Neural progenitor cell (in vitro differentiated cells): ENCODE results near the gene TFDP1. TPM values are rescaled to one million over a fixed set of nuclear protein-coding genes. Genes with fewer than 3 reads are reported as not detected.

Experiments used
- DNase-seq: peaks from one replicate; pipeline ENCODE4 v3.0.0-alpha.2; 2016; ENCODE audit warnings: low spot score
- H2AFZ ChIP-seq: fragments of 200-600 bp; sonication (generic); replicated peaks from 2 replicates; pipeline ENCODE4 v1.6.1; 2016; ENCODE audit warnings: antibody characterized with exemption
- H3F3A ChIP-seq: fragments of 200-600 bp; sonication (generic); 2 replicates; pipeline ENCODE4 v1.6.1; 2016; ENCODE audit warnings: antibody characterized with exemption, low read depth
- H3K27ac ChIP-seq: fragments of 200-600 bp; sonication (generic); 2 replicates; pipeline ENCODE4 v1.5.1; 2016; ENCODE audit warnings: mild to moderate bottlenecking
- H3K27me3 ChIP-seq: fragments of 200-600 bp; sonication (generic); 2 replicates; pipeline ENCODE4 v1.6.1; 2016; ENCODE audit warnings: mild to moderate bottlenecking, moderate library complexity
- H3K36me3 ChIP-seq: fragments of 200-600 bp; sonication (generic); 2 replicates; pipeline ENCODE4 v1.5.1; 2016
- H3K4me1 ChIP-seq: fragments of 200-600 bp; sonication (generic); 2 replicates; pipeline ENCODE4 v1.6.1; 2016; ENCODE audit warnings: mixed run types
- H3K4me2 ChIP-seq: fragments of 200-600 bp; sonication (generic); 2 replicates; pipeline ENCODE4 v1.6.1; 2016
- H3K4me3 ChIP-seq: fragments of 200-600 bp; sonication (generic); 2 replicates; pipeline ENCODE4 v1.5.1; 2016
- H3K79me2 ChIP-seq: fragments of 200-600 bp; sonication (generic); 2 replicates; pipeline ENCODE4 v1.6.1; 2016; ENCODE audit warnings: low read depth
- H3K9ac ChIP-seq: fragments of 200-600 bp; sonication (generic); 2 replicates; pipeline ENCODE4 v1.6.1; 2016
- H3K9me3 ChIP-seq: fragments of 200-600 bp; sonication (generic); 2 replicates; pipeline ENCODE4 v1.5.1; 2016; ENCODE audit warnings: low read depth
- H4K20me1 ChIP-seq: fragments of 200-600 bp; sonication (generic); 2 replicates; pipeline ENCODE4 v1.6.1; 2016; ENCODE audit warnings: low read depth
- H3K27ac Mint-ChIP-seq: 3 replicates; pipeline ENCODE4 v1.8.0; 2021; ENCODE audit warnings: mixed read lengths
- H3K27me3 Mint-ChIP-seq: 2 replicates; pipeline ENCODE4 v1.8.0; 2022; ENCODE audit warnings: low read depth, mild to moderate bottlenecking, inconsistent platforms, moderate library complexity, mixed read lengths; ENCODE audit not compliant: insufficient read depth
- H3K36me3 Mint-ChIP-seq: 3 replicates; pipeline ENCODE4 v1.8.0; 2021; ENCODE audit warnings: mixed read lengths
- H3K4me1 Mint-ChIP-seq: 3 replicates; pipeline ENCODE4 v1.8.0; 2021; ENCODE audit warnings: mixed read lengths
- H3K4me3 Mint-ChIP-seq: 3 replicates; pipeline ENCODE4 v1.8.0; 2021; ENCODE audit warnings: mild to moderate bottlenecking, moderate library complexity, mixed read lengths
- H3K9me3 Mint-ChIP-seq: 3 replicates; pipeline ENCODE4 v1.8.0; 2020; ENCODE audit warnings: mixed read lengths
- CTCF ChIP-seq: fragments of 200-600 bp; sonication (generic); IDR thresholded peaks from 2 replicates; pipeline ENCODE4 v1.5.1; 2017; ENCODE audit warnings: antibody characterized with exemption, mild to moderate bottlenecking
- EZH2 ChIP-seq: fragments of 200-600 bp; sonication (generic); IDR thresholded peaks from 2 replicates; pipeline ENCODE4 v1.6.1; 2017; ENCODE audit warnings: antibody characterized with exemption, mild to moderate bottlenecking, moderate library complexity
- EZH2phosphoT487 ChIP-seq: fragments of 200-600 bp; sonication (generic); IDR thresholded peaks from 2 replicates; pipeline ENCODE4 v1.6.1; 2017; ENCODE audit warnings: antibody characterized with exemption
- total RNA-seq: library from RNA; depleted of rRNA; stranded (reverse); fragments of >200 nt; gene quantifications from 2 replicates; pipeline ENCODE4 v1.2.3, GENCODE V29; 2015; ENCODE audit warnings: low replicate concordance

TFDP1 gene
- total RNA-seq, 1 donor from 2014 or later, result 88.6 TPM

GRCh38 chr13:113584870-113585671, 518 bp downstream of the TFDP1 start:
- Histone ChIP-seq H3K36me3 (no peaks in the 10 kb centered on the region), H3K79me2 (peaks cover 49% of the 10 kb centered on the region), H3K9me3 (no peaks in the 10 kb centered on the region), H3K4me2 (peak overlapping the region; percentile 98), H3K27ac (no peak overlapping the region), H3K4me1 (peaks cover 11% of the 10 kb centered on the region), H3K27me3 (no peaks in the 10 kb centered on the region), H3F3A (peaks cover 28% of the 10 kb centered on the region), H3K9ac (peak overlapping the region; percentile 49), H3K4me3 (peak overlapping the region; percentile 78), H2AFZ (no peak overlapping the region), H4K20me1 (peaks cover 44% of the 10 kb centered on the region)
- peak; percentile 45 for DNase-seq
- TF ChIP-seq EZH2, result no peak
- TF ChIP-seq CTCF, result no peak
- no peak for TF ChIP-seq EZH2phosphoT487
- Mint-ChIP-seq H3K36me3 (peaks cover 37% of the 10 kb centered on the region), H3K4me3 (peak overlapping the region; percentile 96), H3K9me3 (peaks cover 2% of the 10 kb centered on the region), H3K27ac (peak overlapping the region; percentile 72), H3K27me3 (peaks cover 11% of the 10 kb centered on the region), H3K4me1 (peaks cover 22% of the 10 kb centered on the region)

GRCh38 chr13:113585896-113586295, 1.3 kb downstream of the TFDP1 start:
- peak overlapping the region; percentile 96 for H3K4me3 Mint-ChIP-seq
- Histone ChIP-seq H2AFZ (no peak overlapping the region), H3K27me3 (no peaks in the 10 kb centered on the region), H3K4me2 (peak overlapping the region; percentile 98), H3K27ac (no peak overlapping the region), H3K9ac (no peak overlapping the region), H3K4me3 (peak overlapping the region; percentile 78), H4K20me1 (peaks cover 49% of the 10 kb centered on the region), H3K4me1 (peaks cover 11% of the 10 kb centered on the region), H3F3A (peaks cover 23% of the 10 kb centered on the region), H3K79me2 (peaks cover 57% of the 10 kb centered on the region), H3K9me3 (no peaks in the 10 kb centered on the region), H3K36me3 (peaks cover 4% of the 10 kb centered on the region)
- peaks cover 42% of the 10 kb centered on the region for H3K36me3 Mint-ChIP-seq
- peaks cover 22% of the 10 kb centered on the region for H3K4me1 Mint-ChIP-seq
- TF ChIP-seq CTCF (no peak), EZH2 (no peak), EZH2phosphoT487 (no peak)
- DNase-seq, result no peak
- peaks cover 2% of the 10 kb centered on the region for H3K9me3 Mint-ChIP-seq
- H3K27me3 Mint-ChIP-seq, result peaks cover 11% of the 10 kb centered on the region
- peak overlapping the region; percentile 72 for H3K27ac Mint-ChIP-seq

GRCh38 chr13:113586661-113587479, 2.3 kb downstream of the TFDP1 start:
- Histone ChIP-seq H3K9ac (no peak overlapping the region), H2AFZ (no peak overlapping the region), H3K79me2 (peaks cover 67% of the 10 kb centered on the region), H3K9me3 (no peaks in the 10 kb centered on the region), H3K4me1 (peaks cover 11% of the 10 kb centered on the region), H4K20me1 (peaks cover 56% of the 10 kb centered on the region), H3K36me3 (peaks cover 7% of the 10 kb centered on the region), H3K27ac (no peak overlapping the region), H3K4me2 (peak overlapping the region; percentile 98), H3K27me3 (no peaks in the 10 kb centered on the region), H3F3A (peaks cover 20% of the 10 kb centered on the region), H3K4me3 (no peak overlapping the region)
- peaks cover 8% of the 10 kb centered on the region for H3K9me3 Mint-ChIP-seq
- H3K36me3 Mint-ChIP-seq, result peaks cover 49% of the 10 kb centered on the region
- TF ChIP-seq CTCF, result no peak
- TF ChIP-seq EZH2, result no peak
- no peak for TF ChIP-seq EZH2phosphoT487
- peaks cover 17% of the 10 kb centered on the region for H3K27me3 Mint-ChIP-seq
- DNase-seq, result no peak
- H3K27ac Mint-ChIP-seq, result no peak overlapping the region
- peak overlapping the region; percentile 96 for H3K4me3 Mint-ChIP-seq
- H3K4me1 Mint-ChIP-seq, result peaks cover 22% of the 10 kb centered on the region
